SH-SY5Y (cell line): ENCODE results near the gene PARP15.

ENCODE experiments used
- GATA2 ChIP-seq: IDR thresholded peaks from 2 replicates; pipeline ENCODE4 v1.6.1; 2011; ENCODE audit warnings: mild to moderate bottlenecking, low read depth, low read length
- GATA3 ChIP-seq: IDR thresholded peaks from 2 replicates; pipeline ENCODE4 v1.6.1; 2011; ENCODE audit warnings: low read depth, mild to moderate bottlenecking, low read length, moderate library complexity

The PARP15 gene

DNA sequence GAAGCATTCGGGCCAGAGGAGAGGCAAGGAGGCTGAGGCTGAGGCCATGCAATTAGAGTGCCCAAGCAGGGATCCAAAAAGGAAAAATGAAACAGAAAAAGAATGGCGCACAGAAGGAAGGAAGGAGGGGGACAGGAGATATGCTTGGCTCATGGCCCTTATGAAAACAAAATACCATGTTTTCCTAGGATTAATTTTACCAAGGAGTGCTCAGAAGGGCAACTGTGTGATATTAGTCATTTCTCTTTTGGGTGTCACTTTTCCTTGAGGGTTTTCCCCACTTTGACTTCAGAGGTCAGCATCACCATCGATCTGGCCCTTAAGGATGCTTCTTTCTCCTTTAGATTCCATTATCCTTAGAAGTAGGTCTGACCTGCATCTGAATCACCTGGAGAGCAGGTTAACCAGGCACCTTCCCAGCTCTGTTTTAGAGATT lies 104.5 kb downstream of the PARP15 start:
- TF ChIP-seq GATA3 = no peak
- TF ChIP-seq GATA2 = no peak

DNA sequence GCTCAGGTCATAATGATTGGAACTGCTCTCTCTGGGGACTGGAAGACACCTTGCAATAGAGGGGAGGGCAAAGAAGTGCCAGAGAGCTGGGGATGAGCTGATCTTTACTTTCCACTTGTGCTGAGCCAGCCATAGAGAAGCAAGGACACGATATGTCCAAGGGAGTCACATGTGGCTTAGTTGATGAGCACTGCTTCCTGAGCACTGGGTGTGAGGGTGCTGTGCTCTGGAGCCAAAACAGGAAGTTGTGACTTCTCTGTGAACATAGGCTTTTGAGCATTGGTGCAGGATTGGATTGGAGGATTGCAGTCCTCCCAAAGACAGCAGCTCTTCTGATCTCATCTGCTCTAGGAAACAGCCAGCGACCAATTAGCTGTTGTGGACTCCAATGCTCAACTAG lies 109.8 kb downstream of the PARP15 start:
- no peak for TF ChIP-seq GATA2
- no peak for TF ChIP-seq GATA3
